Kidney epithelial cell (primary cell): Measurements from ENCODE around the gene ZNF638. TPM values are rescaled to one million over a fixed set of nuclear protein-coding genes. Genes with fewer than 3 reads are reported as not detected.
"Not testable (repeated sequence)": the region's sequence is repeated elsewhere in the genome, so short reads cannot be mapped to it uniquely, and the experiment has no call there.

Source experiments
- DNase-seq: peaks from one replicate; pipeline ENCODE4 v3.0.0-alpha.2; 2010; ENCODE audit warnings: low read depth
- H3K27me3 ChIP-seq: 2 replicates; pipeline ENCODE4 v1.6.0; 2011; ENCODE audit warnings: low read length; ENCODE audit not compliant: control insufficient read depth, insufficient read depth
- H3K36me3 ChIP-seq: 2 replicates; pipeline ENCODE4 v1.5.1; 2011; ENCODE audit warnings: low read length; ENCODE audit not compliant: control insufficient read depth, insufficient read depth
- H3K4me3 ChIP-seq: 2 replicates; pipeline ENCODE4 v1.5.1; 2011; ENCODE audit warnings: low read depth, mild to moderate bottlenecking, control low read depth, low read length
- total RNA-seq: library from RNA; depleted of rRNA; stranded (reverse); fragments of >200 nt; gene quantifications from 2 replicates; pipeline ENCODE4 v1.2.3, GENCODE V29; 2015
- TF ChIP-seq, protein P1 (sequence below): IDR thresholded peaks from 2 replicates; pipeline ENCODE4 v1.5.1; 2011; ENCODE audit warnings: mild to moderate bottlenecking, moderate library complexity, low read length, control low read depth, inconsistent platforms; ENCODE audit not compliant: insufficient read depth, poor library complexity, severe bottlenecking

ZNF638 gene
- total RNA-seq, 1 donor from 2014 or later: 109 TPM

DNA sequence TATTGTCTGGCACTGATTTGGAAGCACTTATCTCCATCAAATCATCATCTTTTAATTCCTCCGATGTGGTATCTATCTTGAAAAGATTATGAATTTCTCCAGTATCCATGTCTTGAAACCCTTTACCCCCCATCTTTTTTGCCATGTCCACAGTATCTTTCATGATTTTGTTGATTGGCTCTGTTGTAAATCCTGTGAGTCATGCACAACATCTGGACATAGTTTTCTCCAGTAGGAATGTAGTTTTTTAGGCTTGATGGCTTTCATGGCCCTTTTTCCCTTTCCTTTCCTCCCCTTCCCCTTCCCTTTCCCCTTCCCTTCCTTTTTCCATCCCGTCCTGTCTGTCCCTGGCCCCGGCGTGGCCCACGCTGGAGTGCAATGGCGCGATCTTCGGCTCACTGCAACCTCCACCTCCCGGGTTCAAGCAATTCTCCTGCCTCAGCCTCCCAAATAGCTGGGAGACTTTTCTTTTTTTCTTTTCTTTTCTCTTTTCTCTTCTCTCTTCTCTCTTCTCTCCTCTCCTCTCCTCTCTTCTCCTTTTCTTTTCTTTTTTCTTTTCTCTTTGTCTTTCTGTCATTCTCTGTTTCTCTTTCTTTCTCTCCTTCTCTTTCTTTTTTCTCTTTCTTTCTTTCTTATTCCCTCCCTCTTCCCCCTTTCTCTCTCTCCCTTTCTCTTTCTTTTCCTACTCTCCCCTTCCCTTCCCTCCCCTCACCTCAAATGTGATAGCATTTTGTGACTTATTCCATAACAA, 18.4 kb upstream of the ZNF638 start:
- H3K36me3 ChIP-seq: no peaks in the 10 kb centered on the region
- TF ChIP-seq, protein P1, sequence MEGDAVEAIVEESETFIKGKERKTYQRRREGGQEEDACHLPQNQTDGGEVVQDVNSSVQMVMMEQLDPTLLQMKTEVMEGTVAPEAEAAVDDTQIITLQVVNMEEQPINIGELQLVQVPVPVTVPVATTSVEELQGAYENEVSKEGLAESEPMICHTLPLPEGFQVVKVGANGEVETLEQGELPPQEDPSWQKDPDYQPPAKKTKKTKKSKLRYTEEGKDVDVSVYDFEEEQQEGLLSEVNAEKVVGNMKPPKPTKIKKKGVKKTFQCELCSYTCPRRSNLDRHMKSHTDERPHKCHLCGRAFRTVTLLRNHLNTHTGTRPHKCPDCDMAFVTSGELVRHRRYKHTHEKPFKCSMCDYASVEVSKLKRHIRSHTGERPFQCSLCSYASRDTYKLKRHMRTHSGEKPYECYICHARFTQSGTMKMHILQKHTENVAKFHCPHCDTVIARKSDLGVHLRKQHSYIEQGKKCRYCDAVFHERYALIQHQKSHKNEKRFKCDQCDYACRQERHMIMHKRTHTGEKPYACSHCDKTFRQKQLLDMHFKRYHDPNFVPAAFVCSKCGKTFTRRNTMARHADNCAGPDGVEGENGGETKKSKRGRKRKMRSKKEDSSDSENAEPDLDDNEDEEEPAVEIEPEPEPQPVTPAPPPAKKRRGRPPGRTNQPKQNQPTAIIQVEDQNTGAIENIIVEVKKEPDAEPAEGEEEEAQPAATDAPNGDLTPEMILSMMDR: no peak
- no peak overlapping the region for H3K4me3 ChIP-seq
- DNase-seq: no peak
- no peaks in the 10 kb centered on the region for H3K27me3 ChIP-seq

DNA sequence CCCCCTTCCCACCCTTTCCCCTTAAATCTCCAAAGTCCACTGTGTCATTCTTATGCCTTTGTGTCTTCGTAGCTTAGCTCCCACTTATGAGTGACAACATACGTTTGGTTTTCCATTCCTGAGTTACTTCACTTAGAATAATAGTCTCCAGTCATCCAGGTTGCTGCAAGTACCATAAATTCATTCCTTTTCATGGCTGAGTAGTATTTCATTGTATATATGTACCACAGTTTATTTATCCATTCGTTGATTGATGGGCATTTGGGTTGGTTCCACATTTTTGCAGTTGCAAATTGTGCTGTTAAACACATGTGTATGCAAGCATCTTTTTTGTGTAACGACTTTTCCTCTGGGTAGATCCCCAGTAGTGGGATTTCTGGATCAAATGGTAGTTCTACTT, 14.5 kb upstream of the ZNF638 start:
- no peaks in the 10 kb centered on the region for H3K36me3 ChIP-seq
- H3K27me3 ChIP-seq: no peaks in the 10 kb centered on the region
- no peak for DNase-seq
- H3K4me3 ChIP-seq: no peak overlapping the region
- TF ChIP-seq, protein P1: no peak

DNA sequence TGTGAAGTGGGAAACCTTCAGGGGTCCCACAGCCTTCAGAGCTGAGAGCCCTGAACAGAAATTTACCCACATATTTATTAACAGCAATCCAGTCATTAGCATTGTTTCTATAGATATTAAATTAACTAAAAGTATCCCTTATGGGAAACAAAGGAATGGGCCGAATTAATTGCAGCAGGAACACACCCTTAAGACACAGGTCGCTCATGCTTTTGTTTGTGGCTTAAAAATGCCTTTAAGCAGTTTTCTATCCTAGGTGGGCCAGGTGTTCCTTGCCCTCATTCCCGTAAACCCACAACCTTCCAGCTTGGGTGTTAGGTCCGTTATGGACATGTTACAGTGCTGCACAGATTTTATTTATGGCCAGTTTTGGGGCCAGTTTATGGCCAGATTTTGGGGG, 13.7 kb upstream of the ZNF638 start:
- not testable (repeated sequence) for H3K4me3 ChIP-seq, DNase-seq, H3K36me3 ChIP-seq, H3K27me3 ChIP-seq

DNA sequence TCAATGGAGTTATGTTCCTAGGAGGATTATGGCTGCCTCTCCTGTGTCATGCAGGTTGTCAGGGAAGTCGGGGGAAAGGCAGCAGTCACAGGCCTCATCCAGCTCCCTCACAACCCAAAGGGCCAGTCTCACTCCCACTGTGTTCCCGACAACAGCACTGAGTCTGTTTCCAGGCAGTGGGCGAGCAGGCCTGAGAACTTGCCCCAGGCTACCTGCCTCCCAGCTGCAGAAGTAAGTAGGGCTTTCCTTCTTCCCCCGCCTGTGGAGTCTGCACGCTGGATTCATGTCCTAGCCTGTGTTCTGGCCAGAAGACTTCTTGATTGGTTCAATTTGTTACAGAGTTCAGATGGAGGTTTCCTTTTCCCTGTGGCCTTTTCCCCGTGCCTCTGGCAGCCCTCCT, 8.2 kb upstream of the ZNF638 start:
- Histone ChIP-seq H3K27me3 (no peaks in the 10 kb centered on the region), H3K36me3 (no peaks in the 10 kb centered on the region), H3K4me3 (no peak overlapping the region)
- TF ChIP-seq, protein P1: no peak
- no peak for DNase-seq

DNA sequence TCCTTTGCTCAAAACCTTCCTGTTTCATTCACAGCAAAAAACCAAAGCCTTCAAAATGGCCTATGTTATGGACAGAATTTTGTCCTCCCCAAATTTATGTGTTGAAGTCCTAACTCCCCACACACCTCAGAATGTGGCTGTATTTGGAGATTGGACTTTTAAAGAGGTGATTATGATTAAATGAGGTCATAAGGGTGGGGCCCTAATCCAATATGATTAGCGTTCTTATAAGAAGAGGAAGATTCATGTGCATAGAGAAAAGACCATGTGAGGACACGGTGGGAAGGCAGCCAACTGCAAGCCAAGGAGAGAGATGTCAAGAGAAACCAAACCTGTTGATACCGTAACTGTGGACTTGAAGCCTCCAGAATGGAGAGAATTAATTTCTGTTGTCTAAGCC, 4.6 kb upstream of the ZNF638 start:
- TF ChIP-seq, protein P1: no peak
- Histone ChIP-seq H3K4me3 (no peak overlapping the region), H3K36me3 (no peaks in the 10 kb centered on the region), H3K27me3 (no peaks in the 10 kb centered on the region)
- no peak for DNase-seq

DNA sequence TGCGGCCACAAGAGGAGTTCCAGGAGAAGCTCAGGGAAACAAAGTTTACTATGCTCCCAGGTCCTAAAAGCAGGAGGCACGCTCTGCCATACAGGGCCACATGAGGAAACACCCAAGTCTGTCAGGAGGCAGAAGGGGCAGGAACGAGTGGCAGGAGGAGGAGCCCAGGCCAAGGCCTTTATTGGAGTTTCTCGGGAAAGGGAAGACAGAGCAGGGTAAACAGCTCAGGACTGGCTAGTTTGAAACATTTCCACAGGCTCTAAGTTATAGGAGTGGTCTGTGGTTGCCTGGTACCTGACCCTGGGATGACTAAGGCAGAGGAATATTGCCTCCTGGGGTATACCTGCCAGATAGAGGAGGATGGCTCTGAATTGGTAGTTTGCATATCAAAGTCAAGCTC, 3.7 kb upstream of the ZNF638 start:
- no peaks in the 10 kb centered on the region for H3K27me3 ChIP-seq
- TF ChIP-seq, protein P1: no peak
- DNase-seq: no peak
- H3K4me3 ChIP-seq: no peak overlapping the region
- H3K36me3 ChIP-seq: no peaks in the 10 kb centered on the region
